Measurements from ENCODE around the gene PLCG2.
"Not testable (repeated sequence)": the region's sequence is repeated elsewhere in the genome, so short reads cannot be mapped to it uniquely, and the experiment has no call there.

The PLCG2 gene

GRCh38 chr16:81755915-81756614 is 23.0 kb upstream of the PLCG2 start:
- DNase-seq, result no peak

- no peak for DNase-seq
Measured at GRCh38 chr16:81756615-81757356, 22.3 kb upstream of the PLCG2 start.

DNA sequence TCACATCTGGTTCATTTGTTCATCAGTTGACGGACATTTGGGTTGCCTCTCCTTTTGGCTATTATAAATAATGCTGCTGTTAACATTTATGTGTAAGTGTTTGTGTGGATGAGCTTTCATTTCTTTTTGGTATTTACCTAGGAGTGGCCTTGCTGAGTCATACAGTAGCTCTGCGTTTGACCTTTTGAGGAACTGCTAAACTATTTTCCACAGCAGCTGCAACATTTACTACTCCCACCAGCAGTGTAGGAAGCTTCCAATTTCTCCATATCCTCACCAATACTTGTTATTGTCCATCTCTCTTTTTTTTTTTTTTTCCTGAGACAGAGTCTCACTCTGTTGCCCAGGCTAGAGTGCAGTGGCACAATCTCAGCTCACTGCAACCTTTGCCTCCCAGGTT is 20.7 kb upstream of the PLCG2 start:
- DNase-seq, result no peak

GRCh38 chr16:81762322-81762721 is 16.8 kb upstream of the PLCG2 start:
- DNase-seq, result not testable (repeated sequence)

DNA sequence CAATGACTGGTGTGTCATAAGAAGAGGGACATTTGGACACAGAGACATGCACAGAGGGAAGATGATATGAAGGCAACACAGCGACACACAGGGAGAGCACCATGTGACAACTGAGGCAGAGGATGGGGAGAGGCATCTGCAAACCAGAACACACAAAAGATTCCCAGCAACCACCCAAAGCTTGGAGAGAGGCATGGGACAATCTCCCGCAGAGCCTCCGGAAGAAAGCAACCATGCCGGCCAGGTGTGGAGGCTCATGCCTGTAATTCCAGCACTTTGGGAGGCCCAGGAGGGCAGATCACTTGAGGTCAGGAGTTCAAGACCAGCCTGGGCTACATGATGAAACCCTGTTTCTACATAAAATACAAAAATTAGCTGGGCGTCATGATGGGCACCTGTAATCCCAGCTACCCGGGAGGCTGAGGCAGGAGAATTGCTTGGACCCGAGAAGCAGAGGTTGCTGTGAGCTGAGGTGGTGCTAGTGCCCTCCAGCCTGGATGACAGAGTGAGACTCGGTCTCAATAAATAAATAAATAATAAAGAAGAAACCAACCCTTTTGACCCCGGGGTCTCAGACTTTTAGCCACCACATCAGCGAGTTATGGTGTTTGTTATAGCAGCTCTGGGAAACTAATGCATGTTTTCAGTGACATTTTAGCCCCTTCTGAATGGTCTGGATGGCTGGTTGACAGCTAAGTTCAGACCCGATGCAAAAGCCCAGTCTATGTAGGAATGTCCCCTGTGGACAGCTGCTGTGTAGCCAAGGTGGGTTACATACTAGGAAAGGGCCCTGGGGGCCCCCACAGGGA is 13.8 kb upstream of the PLCG2 start:
- DNase-seq, result no peak

- no peak for DNase-seq
Measured at GRCh38 chr16:81765969-81766368, 13.1 kb upstream of the PLCG2 start.

DNA sequence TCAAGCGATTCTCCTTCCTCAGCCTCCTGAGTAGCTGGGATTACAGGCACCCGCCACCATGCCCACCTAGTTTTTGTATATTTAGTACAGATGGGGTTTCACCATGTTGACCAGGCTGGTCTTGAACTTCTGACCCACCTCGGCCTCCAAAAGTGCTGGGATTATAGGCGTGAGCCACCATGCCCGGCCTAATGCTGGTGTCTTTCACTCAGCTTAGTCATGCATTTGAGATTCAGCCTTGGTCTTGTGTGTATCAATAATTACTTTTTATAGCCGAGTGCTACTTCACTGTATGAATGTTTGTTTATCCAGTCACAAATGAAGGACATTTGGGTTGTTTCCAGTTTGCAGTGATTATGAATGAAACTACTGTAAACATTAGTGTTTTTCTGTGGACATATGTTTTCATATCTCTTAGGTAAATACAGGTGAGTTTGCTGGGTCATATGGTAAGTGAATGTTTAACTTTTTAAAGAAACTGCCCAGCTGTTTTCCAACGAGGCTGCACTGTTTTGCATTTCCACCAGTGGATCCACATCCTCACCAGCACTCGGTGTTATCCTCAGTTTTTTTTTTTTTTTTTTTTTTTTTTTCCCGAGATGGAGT is 11.0 kb upstream of the PLCG2 start:
- DNase-seq, result no peak

DNA sequence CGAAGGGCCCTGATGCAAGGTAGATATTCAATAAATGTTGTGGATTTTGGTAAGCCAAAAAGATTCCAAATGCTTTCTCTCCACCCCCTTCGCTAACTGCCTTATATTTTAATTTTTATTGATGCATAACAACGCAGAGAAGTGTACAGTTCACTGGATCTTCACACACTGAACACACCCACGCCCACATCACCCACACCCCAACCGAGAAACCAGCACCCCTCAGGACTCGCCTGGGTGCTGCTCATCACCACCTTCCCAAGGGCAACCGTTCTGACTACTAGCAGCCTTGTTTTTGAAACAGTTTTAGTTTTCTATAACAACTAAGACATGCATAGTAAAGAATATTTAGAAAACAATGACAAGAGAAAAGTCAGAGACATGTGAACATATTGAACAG is 9.1 kb upstream of the PLCG2 start:
- no peak for DNase-seq

DNA sequence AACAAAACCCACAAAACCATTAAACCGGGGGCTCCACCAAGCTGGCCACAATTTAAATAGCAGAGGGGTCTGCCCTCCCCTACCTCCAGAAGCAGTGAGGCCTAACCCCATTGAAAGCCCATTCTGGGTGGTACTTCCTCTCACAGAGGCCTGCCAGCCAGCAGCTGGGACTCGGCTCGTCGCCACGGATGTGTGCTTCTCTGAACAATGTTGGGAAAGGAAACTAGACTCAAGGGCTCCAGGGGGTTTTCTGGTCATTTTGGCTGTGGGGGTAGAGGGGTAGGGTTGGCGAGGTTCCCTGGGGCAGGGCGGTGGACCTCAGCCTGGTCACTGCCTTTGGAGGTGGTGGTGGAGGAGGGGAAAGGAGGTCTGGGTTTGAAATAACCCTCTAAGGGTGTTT is 4.7 kb upstream of the PLCG2 start:
- no peak for DNase-seq

DNA sequence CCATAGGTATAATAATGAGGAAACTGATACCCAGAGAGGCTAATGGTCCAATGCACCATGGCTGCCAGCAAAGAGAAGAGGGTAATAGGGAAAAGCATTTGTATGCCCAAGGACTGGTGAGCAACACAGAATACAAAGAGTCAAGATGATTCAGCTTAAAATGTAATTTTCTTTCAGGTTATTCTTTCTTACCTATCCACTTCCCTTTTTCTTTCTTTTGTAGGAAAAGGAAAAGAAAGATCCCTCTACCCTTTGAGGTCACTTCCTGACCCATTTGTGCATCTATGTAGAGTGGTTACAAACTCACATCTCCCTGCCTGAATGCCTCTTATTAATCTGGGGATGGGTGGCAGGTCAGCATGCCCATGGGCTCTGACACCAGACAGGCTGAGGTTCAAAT is 3.5 kb upstream of the PLCG2 start:
- no peak for DNase-seq

- no peak for DNase-seq
Measured at GRCh38 chr16:81778231-81778630, 860 bp upstream of the PLCG2 start.

- no peak for DNase-seq
Measured at GRCh38 chr16:81779536-81780320, 637 bp downstream of the PLCG2 start.

DNA sequence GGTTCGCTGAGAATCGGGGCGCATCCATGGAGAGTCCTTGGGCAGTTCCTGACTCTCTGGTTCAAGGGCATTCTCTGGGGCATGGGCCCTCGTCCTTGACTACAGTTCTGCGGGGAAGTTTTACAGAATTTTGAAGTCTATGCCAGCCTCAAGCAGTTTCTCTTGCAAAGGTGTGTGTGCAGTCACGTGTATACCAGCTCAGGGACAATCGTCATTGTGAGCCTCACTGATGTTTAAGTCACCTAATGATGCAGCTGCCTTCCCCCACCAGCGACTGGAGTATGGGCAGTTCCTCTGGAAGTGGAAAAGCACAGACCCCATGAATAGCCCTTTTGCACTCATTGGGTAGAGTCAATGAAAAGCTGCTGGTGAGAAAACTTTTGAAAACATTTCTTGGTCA is 1.3 kb downstream of the PLCG2 start:
- DNase-seq, result no peak

DNA sequence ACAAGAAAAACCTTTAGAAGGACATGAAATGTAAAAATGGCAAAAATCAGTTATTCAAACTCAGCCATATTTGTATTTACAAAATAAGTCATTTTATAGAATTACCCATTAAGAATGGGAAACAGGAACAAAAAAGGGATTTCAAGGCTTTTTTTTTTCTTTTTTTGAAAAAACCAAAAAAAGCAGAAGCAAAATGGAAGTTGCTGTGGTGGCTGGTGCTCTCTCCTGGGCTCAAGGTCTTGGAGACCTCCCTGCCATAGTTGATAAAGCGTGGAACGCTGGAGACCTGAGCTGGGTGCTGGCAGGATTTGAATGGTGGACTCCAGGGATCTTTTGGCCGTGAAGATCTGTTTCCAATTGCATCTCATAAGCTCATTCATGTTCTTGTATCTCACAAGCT is 3.1 kb downstream of the PLCG2 start:
- no peak for DNase-seq

DNA sequence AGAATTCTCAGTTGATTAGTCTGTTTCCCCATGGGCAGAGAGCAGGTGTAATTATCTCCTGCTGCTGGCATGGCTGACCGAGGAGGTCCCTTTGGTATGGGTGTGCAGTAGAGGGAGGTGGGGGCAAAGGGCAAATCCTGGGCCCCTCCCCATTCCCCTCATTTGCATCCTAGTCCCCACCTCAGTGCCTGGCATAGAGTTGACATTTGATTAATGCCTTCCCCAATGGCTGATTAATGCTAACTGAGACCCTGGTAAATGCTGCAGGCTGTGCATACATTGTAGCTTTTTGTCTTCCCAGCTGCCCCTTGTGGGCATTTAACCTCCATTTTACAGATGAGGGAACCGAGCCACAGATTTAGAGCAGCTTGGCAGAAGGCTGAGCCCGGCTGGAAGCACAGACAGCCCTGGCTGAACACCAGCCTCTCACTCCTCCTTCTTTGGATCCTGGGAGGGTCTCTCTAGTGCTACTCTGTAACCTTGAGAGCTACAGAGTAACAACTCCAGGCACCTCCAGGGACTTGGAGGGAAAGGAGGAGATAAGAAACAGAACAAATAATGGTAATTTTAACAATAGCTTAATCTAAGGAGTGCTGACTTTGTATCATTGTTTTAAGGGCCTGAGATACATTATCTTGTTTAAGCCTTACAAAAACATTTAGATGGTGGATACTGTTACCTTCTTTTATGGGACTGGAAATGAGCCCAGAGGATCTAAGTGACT is 5.1 kb downstream of the PLCG2 start:
- DNase-seq, result no peak

GRCh38 chr16:81785138-81785924 is 6.2 kb downstream of the PLCG2 start:
- no peak for DNase-seq

DNA sequence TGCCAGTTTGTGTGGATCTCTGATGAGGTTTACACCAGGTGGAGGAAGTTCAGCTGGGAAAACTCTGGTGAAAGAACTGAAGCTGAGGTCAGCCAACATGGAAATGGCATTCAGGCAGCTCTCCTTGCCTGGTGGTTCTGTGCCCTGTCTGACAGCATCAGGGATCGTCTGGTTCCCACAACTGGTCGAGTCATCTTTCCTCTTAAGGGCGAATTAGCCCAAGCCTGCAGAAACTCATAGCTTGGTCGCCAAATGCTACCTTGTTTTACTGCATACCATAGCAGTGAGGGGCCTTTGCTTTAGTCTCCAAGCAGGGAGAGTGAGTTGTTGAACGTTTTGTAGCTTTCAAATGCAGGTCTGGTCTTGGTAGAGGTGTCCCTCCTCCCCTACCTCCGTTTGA is 7.2 kb downstream of the PLCG2 start:
- no peak for DNase-seq

- no peak for DNase-seq
Measured at GRCh38 chr16:81786868-81787267, 7.8 kb downstream of the PLCG2 start.

- DNase-seq, result no peak
Measured at GRCh38 chr16:81787659-81788058, 8.6 kb downstream of the PLCG2 start.

- DNase-seq, result no peak
Measured at GRCh38 chr16:81790277-81790676, 11.2 kb downstream of the PLCG2 start.

DNA sequence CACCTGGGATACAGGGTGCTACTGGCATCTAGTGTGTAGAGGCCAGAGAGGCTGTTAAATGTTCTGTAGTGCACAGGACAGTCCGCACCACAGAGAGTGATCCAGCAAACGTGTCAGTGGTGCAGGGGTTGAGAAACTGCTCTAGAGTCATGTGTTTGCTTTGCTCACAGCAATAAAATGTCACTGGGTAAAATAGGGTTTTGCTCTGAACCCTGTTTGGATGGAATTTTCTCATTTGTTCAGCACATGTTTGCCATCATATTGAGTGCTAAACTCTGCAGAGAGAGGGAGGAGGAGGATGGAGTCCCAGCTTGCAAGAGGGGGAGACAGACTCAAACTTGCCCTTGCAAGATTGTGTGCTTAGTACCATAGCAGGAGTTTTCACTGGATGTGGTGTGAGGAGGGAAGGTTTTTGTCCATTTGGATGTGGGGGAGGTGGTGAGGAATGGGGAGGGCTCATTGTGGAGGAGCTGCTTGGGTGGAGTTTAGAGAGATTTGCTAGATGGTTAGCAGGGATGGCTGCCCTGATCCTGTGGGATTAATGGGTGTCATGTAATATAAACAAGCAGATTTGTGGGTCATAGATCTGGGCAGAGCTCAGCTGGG is 11.8 kb downstream of the PLCG2 start:
- no peak for DNase-seq
